Gastrocnemius medialis (tissue), 4 donors: Measurements from ENCODE around the gene GLI3. TPM values are rescaled to one million over a fixed set of nuclear protein-coding genes. Genes with fewer than 3 reads are reported as not detected.
A peak's percentile ranks its signal among the peaks of the same experiment; 100 is the strongest.

Experiments used
- ATAC-seq, 2 donors: fragments of 150-250 bp; one replicate each; pipeline ENCODE4 v1.9.1; 2016
- DNase-seq, 2 donors: peaks; one replicate each; pipeline ENCODE4 v3.0.0-alpha.2; 2019
- H3K27ac ChIP-seq, 4 donors: fragments of 200-600 bp; sonication (generic); 1 replicate in 1 of 4; 2 replicates in 3 of 4; pipeline ENCODE4 v1.5.1; 2016 to 2018; ENCODE audit warnings: mild to moderate bottlenecking in 2 of 4, moderate library complexity in 1 of 4
- H3K27me3 ChIP-seq, 3 donors: fragments of 200-600 bp; sonication (generic) in 2 of 3; 1 replicate in 1 of 3; 2 replicates in 2 of 3; pipeline versions ENCODE4 v1.5.1 to v1.6.0; 2016 to 2019; ENCODE audit warnings: mild to moderate bottlenecking in 1 of 3, moderate library complexity in 1 of 3
- H3K36me3 ChIP-seq, 2 donors: fragments of 200-600 bp; sonication (generic) in 1 of 2; one replicate each; pipeline ENCODE4 v1.5.1; 2017 to 2018
- H3K4me1 ChIP-seq, 2 donors: fragments of 200-600 bp; sonication (generic) in 1 of 2; one replicate each; pipeline ENCODE4 v1.5.1; 2016 to 2017; ENCODE audit warnings: mild to moderate bottlenecking in 2 of 2
- H3K4me3 ChIP-seq, 4 donors: fragments of 200-600 bp; sonication (generic) in 3 of 4; 1 replicate in 1 of 4; 2 replicates in 3 of 4; pipeline ENCODE4 v1.5.1; 2016 to 2019; ENCODE audit warnings: mild to moderate bottlenecking in 2 of 4
- H3K9me3 ChIP-seq, 3 donors: fragments of 200-600 bp; sonication (generic) in 2 of 3; 1 replicate in 1 of 3; 2 replicates in 2 of 3; pipeline ENCODE4 v1.5.1; 2016 to 2019
- POLR2A ChIP-seq, 2 donors: fragments of 450-650 bp; IDR thresholded peaks; one replicate each; pipeline ENCODE4 v1.6.1; 2017; ENCODE audit warnings: antibody characterized with exemption in 2 of 2, mild to moderate bottlenecking in 2 of 2, moderate library complexity in 2 of 2
- in situ Hi-C, 4 donors: fragments of 200-750 bp; cut with MboI; loops; one replicate each; pipeline versions ENCODE4 v1.15.0 to v1.8.0; 2017; ENCODE audit warnings: low sequenced_read_pairs in 4 of 4
- intact Hi-C: fragments of 100-400 bp; cut with DNase I; formaldehyde crosslinking; loops from one replicate; pipeline ENCODE4 v1.15.1; 2023; ENCODE audit warnings: low total_unique reads
- total RNA-seq, 4 donors: library from RNA; depleted of rRNA; stranded (reverse); fragments of >200 nt; gene quantifications; one replicate each; pipeline versions ENCODE4 v1.1.0 to v1.2.3, GENCODE V29; 2016
- TF ChIP-seq, protein P1 (sequence below), 5 experiments: fragments of 450-650 bp in 3 of 5; fragments of 200-600 bp in 2 of 5; sonication (generic) in 2 of 5; IDR thresholded peaks in 4 of 5; conservative IDR thresholded peaks in 1 of 5; 1 replicate in 4 of 5; 2 replicates in 1 of 5; pipeline ENCODE4 v1.5.1; 2016 to 2019; ENCODE audit warnings: antibody characterized with exemption in 5 of 5, mild to moderate bottlenecking in 3 of 5, moderate library complexity in 3 of 5

The GLI3 gene
- total RNA-seq, 4 donors from 2014 or later = 0.46 to 1.6 (median 0.81) TPM

- Histone ChIP-seq H3K9me3 (no peaks in the 10 kb centered on the region), H3K27ac (no peak overlapping the region), H3K27me3 (no peaks in the 10 kb centered on the region), H3K36me3 (no peaks in the 10 kb centered on the region), H3K4me1 (no peaks in the 10 kb centered on the region), H3K4me3 (no peak overlapping the region)
- in situ Hi-C loops (no loop called here), intact Hi-C loops (no loop called here)
- TF ChIP-seq POLR2A (IDR thresholded peaks at IDR 0.05) = no peak
- TF ChIP-seq, protein P1, sequence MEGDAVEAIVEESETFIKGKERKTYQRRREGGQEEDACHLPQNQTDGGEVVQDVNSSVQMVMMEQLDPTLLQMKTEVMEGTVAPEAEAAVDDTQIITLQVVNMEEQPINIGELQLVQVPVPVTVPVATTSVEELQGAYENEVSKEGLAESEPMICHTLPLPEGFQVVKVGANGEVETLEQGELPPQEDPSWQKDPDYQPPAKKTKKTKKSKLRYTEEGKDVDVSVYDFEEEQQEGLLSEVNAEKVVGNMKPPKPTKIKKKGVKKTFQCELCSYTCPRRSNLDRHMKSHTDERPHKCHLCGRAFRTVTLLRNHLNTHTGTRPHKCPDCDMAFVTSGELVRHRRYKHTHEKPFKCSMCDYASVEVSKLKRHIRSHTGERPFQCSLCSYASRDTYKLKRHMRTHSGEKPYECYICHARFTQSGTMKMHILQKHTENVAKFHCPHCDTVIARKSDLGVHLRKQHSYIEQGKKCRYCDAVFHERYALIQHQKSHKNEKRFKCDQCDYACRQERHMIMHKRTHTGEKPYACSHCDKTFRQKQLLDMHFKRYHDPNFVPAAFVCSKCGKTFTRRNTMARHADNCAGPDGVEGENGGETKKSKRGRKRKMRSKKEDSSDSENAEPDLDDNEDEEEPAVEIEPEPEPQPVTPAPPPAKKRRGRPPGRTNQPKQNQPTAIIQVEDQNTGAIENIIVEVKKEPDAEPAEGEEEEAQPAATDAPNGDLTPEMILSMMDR (IDR thresholded peaks at IDR 0.05 in 4 of 5, conservative IDR thresholded peaks at IDR 0.05 in 1 of 5) = no peak
- ATAC-seq = peak in 1 of 2 donors; percentile 49
- DNase-seq = no peak
Observed at GRCh38 chr7:42162560-42163325, 74.3 kb downstream of the GLI3 start.

DNA sequence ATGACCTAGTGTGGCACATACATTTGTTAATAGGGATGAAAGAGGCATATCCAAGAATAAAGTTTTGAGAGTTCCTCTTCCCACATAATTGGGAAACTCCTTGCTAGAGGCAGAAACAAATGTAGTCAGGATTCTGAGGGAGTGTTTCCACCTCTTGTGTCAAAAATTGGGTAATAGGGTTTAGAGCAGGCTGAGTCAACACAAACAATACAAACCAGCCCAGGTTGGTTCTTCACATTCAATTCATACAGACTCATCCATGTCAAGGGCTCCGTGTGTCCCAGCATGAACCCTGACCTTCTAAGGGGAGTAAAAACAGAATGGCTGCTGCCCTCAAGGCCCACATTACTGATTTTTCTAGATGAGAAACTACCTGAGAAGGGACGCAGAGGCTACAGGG is 75.3 kb downstream of the GLI3 start:
- intact Hi-C loops = no loop called here
- in situ Hi-C loops = no loop called here

DNA sequence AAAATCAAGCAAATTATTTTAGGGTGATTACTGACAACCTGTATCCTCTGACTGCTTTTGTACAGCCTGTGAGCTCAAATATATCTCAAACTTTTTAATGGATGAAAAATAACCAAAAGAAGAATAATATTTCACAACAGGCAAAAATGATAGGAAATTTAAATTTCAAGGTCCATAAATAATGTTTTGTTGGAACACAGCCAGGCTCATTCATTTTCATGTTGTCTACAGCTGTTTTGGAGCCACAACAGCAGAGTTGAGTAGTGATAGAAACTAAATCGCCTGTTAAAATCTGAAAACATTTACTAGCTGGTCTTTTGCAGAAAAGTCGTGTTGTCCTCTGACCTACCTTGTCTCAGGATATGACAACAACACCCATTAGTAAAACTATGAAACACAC is 75.9 kb downstream of the GLI3 start:
- no peak overlapping the region for H3K4me3 ChIP-seq
- in situ Hi-C loops (no loop called here), intact Hi-C loops (no loop called here)
- DNase-seq = no peak
- no peak overlapping the region for H3K27ac ChIP-seq
- H3K36me3 ChIP-seq = no peaks in the 10 kb centered on the region
- H3K27me3 ChIP-seq = no peaks in the 10 kb centered on the region
- no peaks in the 10 kb centered on the region for H3K9me3 ChIP-seq
- no peak for ATAC-seq
- TF ChIP-seq POLR2A (IDR thresholded peaks at IDR 0.05) = no peak
- TF ChIP-seq, protein P1 (IDR thresholded peaks at IDR 0.05 in 4 of 5, conservative IDR thresholded peaks at IDR 0.05 in 1 of 5) = no peak
- H3K4me1 ChIP-seq = no peaks in the 10 kb centered on the region

More for the DNA sequence above, 75.3 kb downstream of the GLI3 start:
- Histone ChIP-seq H3K4me3 (no peak overlapping the region), H3K4me1 (no peaks in the 10 kb centered on the region), H3K9me3 (no peaks in the 10 kb centered on the region), H3K36me3 (no peaks in the 10 kb centered on the region), H3K27me3 (no peaks in the 10 kb centered on the region), H3K27ac (no peak overlapping the region)
- ATAC-seq (peak; percentile 36 to 67), DNase-seq (no peak)
- TF ChIP-seq, protein P1 (IDR thresholded peaks at IDR 0.05 in 4 of 5, conservative IDR thresholded peaks at IDR 0.05 in 1 of 5) = no peak
- no peak for TF ChIP-seq POLR2A (IDR thresholded peaks at IDR 0.05)

- TF ChIP-seq POLR2A (IDR thresholded peaks at IDR 0.05) = no peak
- TF ChIP-seq, protein P1 (IDR thresholded peaks at IDR 0.05 in 4 of 5, conservative IDR thresholded peaks at IDR 0.05 in 1 of 5) = no peak
- DNase-seq (no peak), ATAC-seq (no peak)
- Histone ChIP-seq H3K4me3 (no peak overlapping the region), H3K27ac (no peak overlapping the region), H3K9me3 (no peaks in the 10 kb centered on the region), H3K27me3 (no peaks in the 10 kb centered on the region), H3K36me3 (no peaks in the 10 kb centered on the region), H3K4me1 (no peaks in the 10 kb centered on the region)
- intact Hi-C loops = no loop called here
- in situ Hi-C loops = no loop called here
Observed at GRCh38 chr7:42159130-42159529, 77.9 kb downstream of the GLI3 start.
